Measurements from ENCODE around the gene SLC7A1. TPM values are rescaled to one million over a fixed set of nuclear protein-coding genes. Genes with fewer than 3 reads are reported as not detected.

The SLC7A1 gene
- total RNA-seq, 2 experiments from 2014 or later: 11.3 to 12.3 TPM

- H3K27me3 Mint-ChIP-seq: no peaks in the 10 kb centered on the region
- ATAC-seq (ENCODE audit: poor library complexity) (no peak), DNase-seq (no peak)
- Histone ChIP-seq H3K4me1 (ENCODE audit: insufficient read depth, low read length) (peaks cover 9% of the 10 kb centered on the region), H3K4me3 (ENCODE audit: low read length) (no peak overlapping the region), H3K9me3 (ENCODE audit: control insufficient read depth in 1 of 2, insufficient read depth in 1 of 2, low read length in 2 of 2) (no peaks in the 10 kb centered on the region), H3K36me3 (ENCODE audit: insufficient read depth, low read length) (no peaks in the 10 kb centered on the region), H3K27ac (ENCODE audit: low read depth in 1 of 2, low read length in 2 of 2) (no peak overlapping the region), H3K27me3 (ENCODE audit: control insufficient read depth in 1 of 2, insufficient read depth in 2 of 2, low read length in 2 of 2) (no peaks in the 10 kb centered on the region)
- no peak for TF ChIP-seq CTCF (IDR thresholded peaks at IDR 0.05)
- intact Hi-C loops (cut with DNase I, micrococcal nuclease): no loop called here
- no peak overlapping the region for H3K4me3 Mint-ChIP-seq
- H3K9me3 Mint-ChIP-seq: no peaks in the 10 kb centered on the region
- POLR2A ChIA-PET: no interaction called here
- H3K27ac Mint-ChIP-seq: no peak overlapping the region
- H3K4me1 Mint-ChIP-seq (ENCODE audit: low read depth): peaks cover 73% of the 10 kb centered on the region
- H3K36me3 Mint-ChIP-seq (ENCODE audit: low read depth): no peaks in the 10 kb centered on the region
- CTCF ChIA-PET: no interaction called here
These were observed 26.0 kb downstream of the SLC7A1 start for GRCh38 chr13:29569253-29570050.

GRCh38 chr13:29568731-29569130 is 26.8 kb downstream of the SLC7A1 start:
- ATAC-seq (ENCODE audit: poor library complexity): no peak
- Histone ChIP-seq H3K27me3 (ENCODE audit: control insufficient read depth in 1 of 2, insufficient read depth in 2 of 2, low read length in 2 of 2) (no peaks in the 10 kb centered on the region), H3K27ac (ENCODE audit: low read depth in 1 of 2, low read length in 2 of 2) (no peak overlapping the region), H3K4me3 (ENCODE audit: low read length) (no peak overlapping the region), H3K36me3 (ENCODE audit: insufficient read depth, low read length) (no peaks in the 10 kb centered on the region), H3K9me3 (ENCODE audit: control insufficient read depth in 1 of 2, insufficient read depth in 1 of 2, low read length in 2 of 2) (no peaks in the 10 kb centered on the region), H3K4me1 (ENCODE audit: insufficient read depth, low read length) (peaks cover 9% of the 10 kb centered on the region)
- Mint-ChIP-seq H3K4me3 (no peak overlapping the region), H3K27ac (no peak overlapping the region), H3K36me3 (ENCODE audit: low read depth) (no peaks in the 10 kb centered on the region), H3K9me3 (no peaks in the 10 kb centered on the region), H3K4me1 (ENCODE audit: low read depth) (peaks cover 73% of the 10 kb centered on the region), H3K27me3 (no peaks in the 10 kb centered on the region)
- ChIA-PET POLR2A (no interaction called here), CTCF (no interaction called here)
- no peak for TF ChIP-seq CTCF (IDR thresholded peaks at IDR 0.05)
- no peak for DNase-seq
- intact Hi-C loops (cut with DNase I, micrococcal nuclease): no loop called here

- ChIA-PET CTCF (no interaction called here), POLR2A (no interaction called here)
- H3K27me3 Mint-ChIP-seq: no peaks in the 10 kb centered on the region
- ATAC-seq (ENCODE audit: poor library complexity) (no peak), DNase-seq (no peak)
- intact Hi-C loops (cut with DNase I, micrococcal nuclease): no loop called here
- Histone ChIP-seq H3K36me3 (ENCODE audit: insufficient read depth, low read length) (no peaks in the 10 kb centered on the region), H3K4me3 (ENCODE audit: low read length) (no peak overlapping the region), H3K27ac (ENCODE audit: low read depth in 1 of 2, low read length in 2 of 2) (no peak overlapping the region), H3K27me3 (ENCODE audit: control insufficient read depth in 1 of 2, insufficient read depth in 2 of 2, low read length in 2 of 2) (no peaks in the 10 kb centered on the region), H3K9me3 (ENCODE audit: control insufficient read depth in 1 of 2, insufficient read depth in 1 of 2, low read length in 2 of 2) (no peaks in the 10 kb centered on the region), H3K4me1 (ENCODE audit: insufficient read depth, low read length) (peaks cover 9% of the 10 kb centered on the region)
- peaks cover 64% of the 10 kb centered on the region for H3K4me1 Mint-ChIP-seq (ENCODE audit: low read depth)
- H3K4me3 Mint-ChIP-seq: no peak overlapping the region
- H3K36me3 Mint-ChIP-seq (ENCODE audit: low read depth): no peaks in the 10 kb centered on the region
- no peak overlapping the region for H3K27ac Mint-ChIP-seq
- TF ChIP-seq CTCF (IDR thresholded peaks at IDR 0.05): no peak
- no peaks in the 10 kb centered on the region for H3K9me3 Mint-ChIP-seq
These were observed 28.1 kb downstream of the SLC7A1 start for GRCh38 chr13:29567411-29567810.

Data from CD4-positive, alpha-beta T cell (primary cell).